ENCODE data around the gene ZNF839.
"Not testable (repeated sequence)": the region's sequence is repeated elsewhere in the genome, so short reads cannot be mapped to it uniquely, and the experiment has no call there.

The ZNF839 gene

DNA sequence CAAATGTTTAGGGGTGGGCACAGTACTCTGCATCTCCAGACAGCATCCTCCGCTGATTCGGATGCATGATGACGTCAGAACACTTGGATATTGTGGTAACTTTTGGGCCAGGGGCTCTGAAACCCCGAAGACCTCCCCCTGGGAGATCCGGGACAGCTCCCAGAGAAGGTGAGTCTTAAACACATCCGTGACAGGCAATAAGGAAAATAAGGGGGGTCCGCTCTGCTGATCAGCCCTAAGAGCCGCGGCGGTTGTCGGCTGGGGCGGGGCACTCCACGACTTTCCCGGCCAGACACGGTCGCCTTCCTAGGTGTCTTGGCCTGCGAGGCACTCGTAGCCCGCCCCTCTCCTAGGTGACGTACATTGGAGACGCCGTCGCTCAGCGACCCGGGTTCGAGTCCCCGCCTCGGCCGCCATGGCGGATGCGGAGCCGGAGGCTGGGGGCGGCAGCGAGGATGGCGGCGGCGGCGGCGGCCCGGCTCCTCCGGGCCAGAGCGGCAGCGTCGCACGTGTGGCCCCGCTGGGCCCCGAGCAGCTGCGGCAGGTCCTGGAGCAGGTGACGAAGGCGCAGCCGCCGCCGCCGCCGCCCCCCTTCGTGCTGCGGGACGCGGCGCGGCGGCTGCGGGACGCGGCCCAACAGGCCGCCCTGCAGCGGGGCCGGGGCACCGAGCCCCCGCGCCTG lies at the start of gene ZNF839:
Gene ZNF839 (plus strand): TSS at position 396 of the 682 bp plus-strand sequence. CDS start 20 bp downstream, at position 416.
- peak; percentile 89 to 91 for DNase-seq (ENCODE audit: low read depth in 2 of 2)

- no peak for DNase-seq (ENCODE audit: low read depth in 2 of 2)
These were observed 47.2 kb upstream of the ZNF839 start for GRCh38 chr14:102272392-102272791.

DNA sequence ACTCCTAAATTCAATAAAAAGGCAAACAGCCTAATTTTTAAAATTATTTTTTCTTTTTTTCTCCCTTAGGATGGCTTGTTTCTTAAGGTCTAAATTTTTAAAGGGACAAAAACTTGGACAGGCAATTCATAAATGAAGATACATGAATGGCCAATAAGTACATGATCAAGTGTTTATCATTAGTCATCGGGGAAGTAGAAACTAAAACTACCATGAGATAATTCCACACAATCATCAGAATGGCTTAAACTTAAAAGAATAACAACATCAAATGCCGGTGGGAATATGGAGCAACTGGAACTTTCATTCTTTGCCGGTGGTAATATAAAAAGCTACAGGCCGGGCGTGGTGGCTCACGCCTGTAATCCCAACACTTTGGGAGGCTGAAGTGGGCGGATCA lies 43.7 kb upstream of the ZNF839 start:
- no peak for DNase-seq (ENCODE audit: low read depth in 2 of 2)

GRCh38 chr14:102277874-102278630 lies 41.5 kb upstream of the ZNF839 start:
- no peak for DNase-seq (ENCODE audit: low read depth in 2 of 2)

DNA sequence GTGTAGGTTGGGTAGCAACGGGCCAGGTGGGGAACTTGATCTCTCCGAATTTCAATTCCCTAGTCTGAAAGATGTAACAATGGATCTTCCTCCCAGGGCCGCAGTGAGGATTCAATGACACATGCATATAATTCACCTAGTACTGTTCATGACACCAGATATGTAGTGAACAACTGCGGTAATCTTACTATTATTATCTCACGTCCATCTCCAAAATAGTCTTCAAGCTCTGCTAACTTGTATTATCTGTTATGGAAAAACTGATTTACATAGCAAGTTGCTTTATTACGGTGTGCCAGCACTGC lies 41.0 kb upstream of the ZNF839 start:
- no peak for DNase-seq (ENCODE audit: low read depth in 2 of 2)

DNA sequence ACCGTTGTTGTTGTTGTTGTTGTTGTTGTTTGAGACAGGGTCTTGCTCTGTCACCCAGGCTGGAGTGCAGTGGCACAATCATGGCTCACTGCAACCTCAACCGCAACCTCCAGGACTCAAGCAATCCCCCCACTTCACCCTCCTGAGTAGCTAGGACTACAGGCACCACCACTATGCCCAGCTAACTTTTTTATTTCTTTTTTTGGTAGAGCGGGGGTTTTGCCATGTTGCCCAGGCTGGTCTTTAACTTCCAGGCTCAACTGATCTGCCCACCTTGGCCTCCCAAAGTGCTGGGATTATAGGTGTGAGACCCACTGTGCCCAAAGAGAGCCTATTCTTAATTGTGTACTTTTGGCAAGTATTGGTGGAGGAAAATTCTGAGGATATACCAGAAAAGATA lies 40.3 kb upstream of the ZNF839 start:
- DNase-seq (ENCODE audit: low read depth in 2 of 2), result no peak

GRCh38 chr14:102279688-102280348 lies 39.7 kb upstream of the ZNF839 start:
- DNase-seq (ENCODE audit: low read depth in 2 of 2), result no peak

- DNase-seq (ENCODE audit: low read depth in 2 of 2), result no peak
These were observed 39.1 kb upstream of the ZNF839 start for GRCh38 chr14:102280376-102280962.

- DNase-seq (ENCODE audit: low read depth in 2 of 2), result no peak
These were observed 36.6 kb upstream of the ZNF839 start for GRCh38 chr14:102282751-102283465.

DNA sequence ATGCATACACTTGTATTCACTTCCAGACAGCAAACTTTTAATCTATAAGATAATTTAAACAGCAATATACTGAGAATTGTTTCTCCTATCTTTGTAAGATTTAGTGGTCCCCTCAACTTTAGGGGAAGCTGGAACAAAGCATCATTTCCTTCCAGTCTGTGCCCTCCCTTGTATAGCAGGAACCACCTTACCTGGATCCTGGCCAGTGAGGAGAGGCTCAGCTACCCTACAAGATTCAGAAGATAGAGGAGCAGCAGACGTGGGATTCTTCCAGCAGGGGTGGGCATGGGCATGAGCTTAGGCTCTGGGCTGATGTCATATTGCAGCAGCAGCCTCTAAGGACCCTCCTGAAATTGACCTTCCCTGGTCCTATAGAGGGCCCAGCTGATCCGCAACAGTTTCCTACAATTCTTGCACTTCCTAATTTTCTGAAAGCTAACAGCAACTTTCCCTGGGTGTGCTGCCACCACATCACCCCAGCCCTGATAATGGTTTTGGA lies 35.9 kb upstream of the ZNF839 start:
- no peak for DNase-seq (ENCODE audit: low read depth in 2 of 2)

- no peak for DNase-seq (ENCODE audit: low read depth in 2 of 2)
These were observed 34.4 kb upstream of the ZNF839 start for GRCh38 chr14:102285106-102285505.

DNA sequence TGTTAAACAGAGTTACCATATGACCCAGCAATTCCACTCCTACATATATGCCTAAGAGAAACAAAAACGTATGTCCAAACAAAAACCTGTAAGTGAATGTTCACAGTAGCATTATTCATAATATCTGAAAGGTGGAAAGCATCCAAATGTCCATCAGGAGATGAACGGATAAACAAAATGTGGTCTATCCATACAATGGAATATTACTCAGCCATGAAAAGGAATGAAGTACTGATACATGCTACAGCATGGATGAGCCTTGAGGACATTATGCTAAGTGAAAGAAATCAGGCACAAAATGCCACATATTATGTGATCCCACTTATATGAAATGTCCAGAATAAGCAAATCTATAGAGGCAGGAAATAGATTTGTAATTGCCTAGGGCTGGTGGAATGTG lies 31.4 kb upstream of the ZNF839 start:
- DNase-seq (ENCODE audit: low read depth in 2 of 2), result no peak

DNA sequence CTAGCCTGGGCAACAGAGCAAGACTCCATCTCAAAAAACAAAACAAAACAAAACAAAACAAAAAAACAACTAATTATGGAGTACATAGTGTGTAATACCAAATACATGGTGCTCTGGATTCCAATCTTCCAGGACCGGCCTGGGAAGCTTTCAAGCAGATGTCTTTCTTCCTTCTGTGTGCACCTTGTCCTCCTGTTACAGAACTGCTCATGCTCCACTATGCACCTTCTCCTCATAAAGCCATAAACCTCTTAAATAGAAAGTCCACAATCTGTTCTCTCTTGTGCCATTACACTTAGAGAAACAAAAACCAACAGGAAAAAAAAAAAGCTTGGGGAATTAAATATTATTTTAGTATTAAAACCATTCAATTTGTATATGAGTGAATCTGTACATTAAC lies 27.1 kb upstream of the ZNF839 start:
- no peak for DNase-seq (ENCODE audit: low read depth in 2 of 2)

DNA sequence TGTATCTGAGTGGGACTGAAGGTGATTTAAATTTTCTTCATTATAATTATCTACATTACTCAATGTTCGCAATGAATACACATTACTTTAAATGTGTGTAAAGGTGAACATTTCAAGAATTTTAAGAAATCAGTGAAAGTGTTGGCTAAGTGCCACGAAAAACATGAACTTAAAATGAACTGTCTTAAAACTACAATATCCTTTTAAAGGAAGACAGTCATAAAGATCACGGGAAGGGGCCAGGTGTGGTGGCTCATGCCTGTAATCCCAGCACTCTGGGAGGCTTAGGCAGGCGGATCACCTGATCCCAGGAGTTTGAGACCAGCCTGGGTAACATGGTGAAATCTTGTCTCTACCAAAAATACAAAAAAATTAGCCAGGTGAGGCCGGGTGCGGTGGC lies 25.8 kb upstream of the ZNF839 start:
- DNase-seq (ENCODE audit: low read depth in 2 of 2), result no peak

DNA sequence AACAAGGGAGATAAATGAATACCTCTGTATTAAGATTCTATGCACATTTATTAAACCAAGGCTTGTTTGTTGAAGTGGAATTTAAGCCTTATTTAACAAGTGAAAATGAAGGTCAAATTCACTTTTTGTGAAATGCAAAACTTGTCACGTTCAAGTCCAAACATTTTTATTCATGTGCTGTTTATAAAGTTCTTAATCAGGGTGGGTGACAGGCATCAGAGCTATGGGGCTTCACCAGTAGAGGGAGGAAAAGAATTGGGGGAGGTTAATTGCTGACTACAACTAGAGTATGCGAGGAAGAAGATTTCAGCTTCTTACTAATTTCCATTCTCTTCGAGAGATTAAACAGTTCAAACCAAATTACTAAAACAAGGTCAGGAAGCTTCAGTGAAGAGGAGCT lies 24.3 kb upstream of the ZNF839 start:
- DNase-seq (ENCODE audit: low read depth in 2 of 2), result no peak

GRCh38 chr14:102297436-102298170 lies 21.9 kb upstream of the ZNF839 start:
- no peak for DNase-seq (ENCODE audit: low read depth in 2 of 2)

DNA sequence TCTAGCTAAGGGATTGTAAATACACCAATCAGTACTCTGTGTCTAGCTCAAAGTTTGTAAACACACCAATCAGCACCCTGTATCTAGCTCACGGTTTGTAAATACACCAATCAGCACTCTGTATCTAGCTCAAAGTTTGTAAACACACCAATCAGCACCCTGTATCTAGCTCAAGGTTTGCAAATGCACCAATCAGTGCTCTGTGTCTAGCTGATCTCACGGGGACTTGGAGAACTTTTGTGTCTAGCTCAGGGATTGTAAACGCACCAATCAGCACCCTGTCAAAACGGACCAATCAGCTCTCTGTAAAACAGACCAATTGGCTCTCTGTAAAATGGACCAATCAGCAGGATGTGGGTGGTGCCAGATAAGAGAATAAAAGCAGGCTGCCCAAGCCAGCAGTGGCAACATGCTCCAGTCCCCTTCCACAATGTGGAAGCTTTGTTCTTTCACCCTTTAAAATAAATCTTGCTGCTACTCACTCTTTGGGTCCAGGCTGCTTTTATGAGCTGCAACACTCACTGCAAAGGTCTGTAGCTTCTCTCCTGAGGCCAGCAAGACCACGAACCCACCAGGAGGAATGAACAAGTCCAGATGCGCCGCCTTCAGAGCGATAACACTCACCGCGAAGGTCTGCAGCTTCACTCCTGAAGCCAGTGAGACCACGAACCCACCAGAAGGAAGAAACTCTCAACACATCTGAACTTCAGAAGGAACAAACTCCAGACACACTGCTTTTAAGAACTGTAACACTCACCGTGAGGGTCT lies 21.1 kb upstream of the ZNF839 start:
- DNase-seq (ENCODE audit: low read depth in 2 of 2), result not testable (repeated sequence)

DNA sequence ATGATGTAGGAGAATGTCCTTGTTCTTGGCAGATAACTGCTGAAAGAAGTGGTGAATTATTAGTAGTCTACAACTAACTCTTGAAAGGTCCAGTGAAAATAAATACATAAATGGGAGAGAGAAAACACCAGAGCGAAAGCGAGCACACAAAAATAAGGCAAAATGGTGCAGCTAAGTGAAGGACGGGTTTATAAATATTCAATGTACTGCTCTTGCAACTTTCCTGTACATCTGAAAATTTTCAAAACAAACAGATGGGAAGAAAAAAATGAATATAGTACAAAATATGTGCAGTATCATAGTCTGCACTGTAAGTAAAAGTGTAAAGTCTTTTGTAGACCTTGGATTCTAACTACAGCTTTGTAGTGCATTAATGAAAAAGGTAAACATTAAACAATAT lies 15.9 kb upstream of the ZNF839 start:
- DNase-seq (ENCODE audit: low read depth in 2 of 2), result no peak

DNA sequence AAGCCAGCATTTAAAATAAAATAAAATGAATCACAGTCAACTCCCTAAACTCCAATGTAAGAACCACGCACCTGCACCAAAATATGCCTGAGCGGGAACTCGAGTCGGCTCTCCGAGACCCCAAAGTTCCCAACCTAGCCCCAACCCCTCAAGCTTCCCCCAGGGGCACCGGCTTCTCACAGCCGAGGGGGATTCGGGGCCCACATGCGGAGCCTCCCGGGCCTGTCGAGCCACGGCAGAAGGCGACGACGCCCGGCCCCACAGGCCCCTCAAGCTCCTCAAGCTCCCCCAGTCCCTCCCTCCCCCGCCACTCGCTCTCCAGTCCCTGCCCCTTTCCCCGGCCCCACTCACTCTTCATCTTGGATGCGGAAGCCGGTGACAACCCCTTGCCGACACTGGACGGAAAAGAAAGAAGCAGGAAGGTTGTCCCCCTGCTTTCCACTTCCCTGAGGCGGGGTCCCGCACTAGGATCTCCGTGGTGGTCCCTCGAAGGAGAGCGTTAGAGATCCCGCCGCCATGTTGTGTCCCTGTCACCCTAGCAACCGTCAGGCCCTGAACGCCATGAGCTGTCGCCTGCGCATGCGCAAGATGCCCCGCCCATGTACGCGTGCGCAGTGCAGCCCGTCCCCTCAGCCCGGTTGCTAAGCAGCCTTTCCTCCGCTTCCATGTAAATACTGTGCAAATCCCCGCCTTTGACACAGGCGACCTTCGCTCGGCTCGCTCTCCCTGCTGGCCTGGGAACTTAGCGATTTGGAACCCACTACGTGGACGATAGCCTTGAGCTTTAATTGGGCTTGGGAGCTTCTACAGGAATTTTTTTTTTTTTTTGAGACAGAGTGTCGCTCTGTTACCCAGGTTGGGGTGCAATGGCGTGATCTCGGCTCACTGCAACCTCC lies 14.7 kb upstream of the ZNF839 start, which contains the start of gene MOK:
Gene MOK (minus strand): TSS at position 554 of the 896 bp plus-strand sequence. CDS start 196 bp downstream, at position 358.
- peak; percentile 94 to 97 for DNase-seq (ENCODE audit: low read depth in 2 of 2)
